H9 (cell line): ENCODE measurements around the gene PCGF3. TPM values are rescaled to one million over a fixed set of nuclear protein-coding genes. Genes with fewer than 3 reads are reported as not detected.
"Not testable (repeated sequence)": the region's sequence is repeated elsewhere in the genome, so short reads cannot be mapped to it uniquely, and the experiment has no call there.

ENCODE experiments used
- DNase-seq: peaks from one replicate; pipeline ENCODE4 v3.0.0-alpha.2; 2017
- H2AFZ ChIP-seq: one replicate; pipeline ENCODE4 v1.6.1; 2013; ENCODE audit warnings: mild to moderate bottlenecking, low read length, control low read depth, moderate library complexity
- H2AK5ac ChIP-seq: 2 replicates; pipeline ENCODE4 v1.6.1; 2013; ENCODE audit warnings: low read length, control low read depth, mixed read lengths; ENCODE audit not compliant: insufficient read length
- H2BK120ac ChIP-seq: one replicate; pipeline ENCODE4 v1.6.1; 2013; ENCODE audit warnings: low read depth, mild to moderate bottlenecking, low read length, control low read depth, inconsistent platforms; ENCODE audit not compliant: poor library complexity, severe bottlenecking
- H2BK12ac ChIP-seq: 2 replicates; pipeline ENCODE4 v1.6.1; 2013; ENCODE audit warnings: low read length, control low read depth, mixed read lengths, low read depth; ENCODE audit not compliant: insufficient read length
- H2BK15ac ChIP-seq: 2 replicates; pipeline ENCODE4 v1.6.1; 2013; ENCODE audit warnings: low read depth, low read length, control low read depth
- H2BK20ac ChIP-seq: one replicate; pipeline ENCODE4 v1.6.1; 2013; ENCODE audit warnings: low read depth, mild to moderate bottlenecking, low read length, control low read depth, inconsistent platforms; ENCODE audit not compliant: poor library complexity, severe bottlenecking
- H2BK5ac ChIP-seq: 2 replicates; pipeline ENCODE4 v1.6.1; 2013; ENCODE audit warnings: low read length, control low read depth, mixed read lengths; ENCODE audit not compliant: insufficient read length
- H3K14ac ChIP-seq: 2 replicates; pipeline ENCODE4 v1.6.1; 2013; ENCODE audit warnings: low read length, control low read depth; ENCODE audit not compliant: insufficient read depth
- H3K18ac ChIP-seq: 2 replicates; pipeline ENCODE4 v1.6.1; 2013; ENCODE audit warnings: low read depth, mild to moderate bottlenecking, mixed read lengths, low read length, control low read depth; ENCODE audit not compliant: insufficient read length
- H3K23ac ChIP-seq: 2 replicates; pipeline ENCODE4 v1.6.1; 2013; ENCODE audit warnings: low read length, control low read depth, mixed read lengths, low read depth; ENCODE audit not compliant: insufficient read length
- H3K23me2 ChIP-seq: 2 replicates; pipeline ENCODE4 v1.6.1; 2013; ENCODE audit warnings: low read depth, mild to moderate bottlenecking, mixed read lengths, low read length, control low read depth; ENCODE audit not compliant: insufficient read length, poor library complexity, severe bottlenecking
- H3K27ac ChIP-seq: 2 replicates; pipeline ENCODE4 v1.5.1; 2013; ENCODE audit warnings: low read length, control low read depth, mixed read lengths, low read depth; ENCODE audit not compliant: insufficient read length
- H3K27me3 ChIP-seq: 2 replicates; pipeline ENCODE4 v1.6.1; 2013; ENCODE audit warnings: low read length, control low read depth, inconsistent platforms; ENCODE audit not compliant: insufficient read depth
- H3K4ac ChIP-seq: 2 replicates; pipeline ENCODE4 v1.6.1; 2013; ENCODE audit warnings: low read depth, mild to moderate bottlenecking, control low read depth, inconsistent platforms, low read length, moderate library complexity
- H3K4me1 ChIP-seq: 2 replicates; pipeline ENCODE4 v1.6.1; 2013; ENCODE audit warnings: low read length, control low read depth, inconsistent platforms; ENCODE audit not compliant: insufficient read depth
- H3K4me2 ChIP-seq: 2 replicates; pipeline ENCODE4 v1.6.1; 2013; ENCODE audit warnings: low read length, control low read depth, mixed read lengths; ENCODE audit not compliant: insufficient read length, insufficient read depth
- H3K56ac ChIP-seq: 2 replicates; pipeline ENCODE4 v1.6.1; 2013; ENCODE audit warnings: low read depth, mild to moderate bottlenecking, mixed read lengths, low read length, control low read depth; ENCODE audit not compliant: insufficient read length
- H3K79me1 ChIP-seq: 2 replicates; pipeline ENCODE4 v1.6.1; 2013; ENCODE audit warnings: low read depth, mild to moderate bottlenecking, moderate library complexity, low read length, control low read depth, inconsistent platforms; ENCODE audit not compliant: insufficient read depth, poor library complexity, severe bottlenecking
- H3K79me2 ChIP-seq: 2 replicates; pipeline ENCODE4 v1.6.1; 2013; ENCODE audit warnings: low read length, control low read depth, inconsistent platforms; ENCODE audit not compliant: insufficient read depth
- H3K9ac ChIP-seq: 2 replicates; pipeline ENCODE4 v1.6.1; 2013; ENCODE audit warnings: low read length, control low read depth, mixed read lengths; ENCODE audit not compliant: insufficient read length; ENCODE audit errors: extremely low read depth
- H3K9me3 ChIP-seq: one replicate; pipeline ENCODE4 v1.6.1; 2013; ENCODE audit warnings: low read depth, low read length, inconsistent platforms; ENCODE audit not compliant: control insufficient read depth
- H3T11ph ChIP-seq: one replicate; pipeline ENCODE4 v1.6.1; 2013; ENCODE audit warnings: mild to moderate bottlenecking, low read length, control low read depth, inconsistent platforms
- H4K20me1 ChIP-seq: one replicate; pipeline ENCODE4 v1.6.1; 2013; ENCODE audit not compliant: control insufficient read depth, insufficient read length, insufficient read depth
- H4K5ac ChIP-seq: 2 replicates; pipeline ENCODE4 v1.6.1; 2013; ENCODE audit warnings: low read depth, mild to moderate bottlenecking, mixed read lengths, low read length, control low read depth; ENCODE audit not compliant: insufficient read length
- H4K8ac ChIP-seq: replicated peaks from 2 replicates; pipeline ENCODE4 v1.6.1; 2013; ENCODE audit warnings: low read length, control low read depth, mixed read lengths, low read depth; ENCODE audit not compliant: insufficient read length
- H4K91ac ChIP-seq: 2 replicates; pipeline ENCODE4 v1.6.1; 2013; ENCODE audit warnings: low read depth, mild to moderate bottlenecking, moderate library complexity, mixed read lengths, low read length, control low read depth; ENCODE audit not compliant: insufficient read length
- H3K27ac Mint-ChIP-seq, 3 experiments: 2 replicates in 2 of 3; 3 replicates in 1 of 3; pipeline ENCODE4 v1.8.0; 2020 to 2021; ENCODE audit warnings: mixed read lengths in 3 of 3, mild to moderate bottlenecking in 1 of 3, moderate library complexity in 1 of 3
- H3K27me3 Mint-ChIP-seq: 2 replicates; pipeline ENCODE4 v1.8.0; 2021; ENCODE audit warnings: low read depth, mild to moderate bottlenecking, moderate library complexity, mixed read lengths
- H3K36me3 Mint-ChIP-seq, 3 experiments: 2 replicates in 2 of 3; 3 replicates in 1 of 3; pipeline ENCODE4 v1.8.0; 2020 to 2021; ENCODE audit warnings: low read depth in 3 of 3, mixed read lengths in 3 of 3; ENCODE audit not compliant: insufficient read depth in 1 of 3
- H3K4me1 Mint-ChIP-seq, 2 experiments: 2 replicates each; pipeline ENCODE4 v1.8.0; 2020; ENCODE audit warnings: mixed read lengths in 2 of 2
- H3K4me3 Mint-ChIP-seq, 2 experiments: 2 replicates in 1 of 2; 3 replicates in 1 of 2; pipeline ENCODE4 v1.8.0; 2020 to 2021; ENCODE audit warnings: mild to moderate bottlenecking in 2 of 2, mixed read lengths in 2 of 2, moderate library complexity in 1 of 2
- H3K9me3 Mint-ChIP-seq, 2 experiments: 2 replicates in 1 of 2; 3 replicates in 1 of 2; pipeline ENCODE4 v1.8.0; 2020; ENCODE audit warnings: mild to moderate bottlenecking in 2 of 2, mixed read lengths in 2 of 2, moderate library complexity in 1 of 2
- whole genome bisulfite sequencing: extraction: QIAGEN DNeasy Blood & Tissue Kit; methylation state at CpG from one replicate; pipeline ENCODE4 v1.1.7; 2013; ENCODE audit warnings: missing lambda C conversion rate, low lambda C conversion rate, mixed read lengths; ENCODE audit not compliant: insufficient read length; ENCODE audit errors: extremely low coverage; 5-methylcytosine and 5-hydroxymethylcytosine counted together
- total RNA-seq: library from RNA; stranded (reverse); gene quantifications from 2 replicates; pipeline ENCODE4 v1.2.1, GENCODE V29; 2021

PCGF3 gene
- total RNA-seq, 1 experiment from 2014 or later = 43.1 TPM

DNA sequence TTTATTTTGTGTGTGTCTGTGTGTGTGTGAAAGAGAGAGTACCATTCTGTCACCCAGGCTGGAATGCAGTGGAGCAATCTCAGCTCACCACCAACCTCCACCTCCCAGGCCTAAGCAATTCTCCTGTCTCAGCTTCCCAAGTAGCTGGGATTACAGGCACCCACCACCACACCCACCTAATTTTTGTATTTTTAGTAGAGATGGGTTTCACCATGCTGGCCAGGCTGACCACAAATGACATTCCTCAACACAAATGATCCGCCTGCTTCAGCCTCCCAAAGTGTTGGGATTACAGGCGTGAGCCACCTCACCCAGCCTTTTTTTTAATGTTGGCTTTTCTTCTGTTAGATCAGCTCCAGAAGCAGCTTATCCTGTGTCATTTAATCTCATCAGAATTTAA lies 69.9 kb downstream of the PCGF3 start:
- H3K27ac Mint-ChIP-seq, H4K5ac ChIP-seq, H3K18ac ChIP-seq, H3K4me2 ChIP-seq, H2AFZ ChIP-seq, H2BK12ac ChIP-seq, H3K4me1 ChIP-seq, H3K4ac ChIP-seq, H2BK5ac ChIP-seq, H2BK20ac ChIP-seq, H3K14ac ChIP-seq, H4K91ac ChIP-seq, H3K9me3 Mint-ChIP-seq, H3K9ac ChIP-seq, H3K23me2 ChIP-seq, H3K23ac ChIP-seq, H2AK5ac ChIP-seq, H3K79me1 ChIP-seq, H2BK15ac ChIP-seq, H3K27me3 Mint-ChIP-seq, H2BK120ac ChIP-seq, DNase-seq, H4K20me1 ChIP-seq, H3K9me3 ChIP-seq, H3K79me2 ChIP-seq, H3K56ac ChIP-seq, H4K8ac ChIP-seq, H3K27me3 ChIP-seq, H3K27ac ChIP-seq, H3T11ph ChIP-seq, H3K4me3 Mint-ChIP-seq: not testable (repeated sequence)
- peaks cover 60 to 81% (median 74%) of the 10 kb centered on the region in 3 experiments for H3K36me3 Mint-ChIP-seq
- WGBS = no CpG with 5 or more reads among the region's 2 CpGs
- H3K4me1 Mint-ChIP-seq = peaks cover 10 to 15% of the 10 kb centered on the region in 2 experiments
